H1 (cell line): ENCODE measurements around the gene MRRF. TPM values are rescaled to one million over a fixed set of nuclear protein-coding genes. Genes with fewer than 3 reads are reported as not detected.

Source experiments
- CTCF ChIA-PET: fragments of 300-600 bp; sonication (Branson Sonifier 250); formaldehyde crosslinking; loops from one replicate; lab custom pipeline; 2021; ENCODE audit not compliant: partially characterized antibody; lab: Charles Lee
- POLR2A ChIA-PET: fragments of 300-600 bp; sonication (Branson Sonifier 250); formaldehyde crosslinking; loops from one replicate; lab custom pipeline; 2021; ENCODE audit warnings: inconsistent platforms; ENCODE audit not compliant: partially characterized antibody; lab: Charles Lee
- DNase-seq, 2 experiments: peaks; one replicate each; pipeline versions ENCODE4 v3.0.0 to v3.0.0-alpha.2; 2010 to 2022; ENCODE audit warnings: low spot score in 2 of 2, low read depth in 1 of 2, mixed read lengths in 1 of 2
- FAIRE-seq: peaks from 2 replicates; lab custom pipeline; 2011; peaks lifted over from hg19 to GRCh38; lab: Jason Lieb, UNC
- H2AFZ ChIP-seq: 2 replicates; pipeline ENCODE4 v1.8.1; 2012; ENCODE audit warnings: low read length, inconsistent platforms
- H2AK5ac ChIP-seq: 2 replicates; pipeline ENCODE4 v1.6.1; 2013; ENCODE audit warnings: low read depth, low read length
- H2BK120ac ChIP-seq: replicated peaks from 2 replicates; pipeline ENCODE3; 2013; ENCODE audit warnings: low read depth, low read length, inconsistent platforms
- H2BK12ac ChIP-seq: 2 replicates; pipeline ENCODE4 v1.6.1; 2013; ENCODE audit warnings: low read depth, low read length
- H2BK15ac ChIP-seq: 2 replicates; pipeline ENCODE4 v1.6.1; 2013; ENCODE audit warnings: low read length
- H2BK20ac ChIP-seq: 2 replicates; pipeline ENCODE4 v1.6.1; 2013; ENCODE audit warnings: low read length
- H2BK5ac ChIP-seq: 2 replicates; pipeline ENCODE4 v1.6.1; 2013; ENCODE audit warnings: low read depth, low read length
- H3K14ac ChIP-seq: 2 replicates; pipeline ENCODE4 v1.6.1; 2013; ENCODE audit warnings: inconsistent platforms; ENCODE audit not compliant: insufficient read length
- H3K18ac ChIP-seq: 2 replicates; pipeline ENCODE4 v1.6.1; 2013; ENCODE audit warnings: low read length; ENCODE audit errors: extremely low read depth
- H3K23ac ChIP-seq: 2 replicates; pipeline ENCODE4 v1.6.1; 2013; ENCODE audit warnings: inconsistent platforms; ENCODE audit not compliant: insufficient read length
- H3K23me2 ChIP-seq: 2 replicates; pipeline ENCODE4 v1.6.1; 2013; ENCODE audit warnings: low read depth, low read length
- H3K27ac ChIP-seq: 2 replicates; pipeline ENCODE4 v1.6.1; 2011; ENCODE audit warnings: low read depth, low read length, inconsistent platforms
- H3K27me3 ChIP-seq, 4 experiments: replicated peaks in 1 of 4; 1 replicate in 1 of 4; 2 replicates in 3 of 4; pipeline versions ENCODE4 v1.6.1 to v1.8.1; 2011 to 2013; ENCODE audit warnings: low read length in 3 of 4, mild to moderate bottlenecking in 3 of 4, inconsistent platforms in 2 of 4, mixed read lengths in 2 of 4, moderate library complexity in 1 of 4; ENCODE audit not compliant: control insufficient read depth in 3 of 4, insufficient read depth in 3 of 4; ENCODE audit errors: extremely low read depth in 1 of 4
- H3K36me3 ChIP-seq, 4 experiments: 2 replicates each; pipeline versions ENCODE4 v1.6.1 to v1.8.1; 2011 to 2013; ENCODE audit warnings: mild to moderate bottlenecking in 4 of 4, low read length in 3 of 4, moderate library complexity in 2 of 4, control low read depth in 1 of 4, inconsistent platforms in 1 of 4; ENCODE audit not compliant: insufficient read depth in 4 of 4, control insufficient read depth in 2 of 4
- H3K4ac ChIP-seq: replicated peaks from 2 replicates; pipeline ENCODE3; 2013; ENCODE audit warnings: low read length, low read depth, mixed read lengths, inconsistent platforms; ENCODE audit not compliant: insufficient read length
- H3K4me1 ChIP-seq, 4 experiments: replicated peaks in 1 of 4; 1 replicate in 1 of 4; 2 replicates in 3 of 4; pipeline versions ENCODE4 v1.6.1 to v1.8.1; 2011 to 2013; ENCODE audit warnings: low read length in 3 of 4, inconsistent platforms in 2 of 4, mixed read lengths in 1 of 4; ENCODE audit not compliant: insufficient read depth in 4 of 4, control insufficient read depth in 3 of 4
- H3K4me2 ChIP-seq, 2 experiments: 2 replicates each; pipeline versions ENCODE4 v1.6.1 to v1.8.1; 2011 to 2013; ENCODE audit warnings: low read depth in 2 of 2, low read length in 2 of 2, control low read depth in 1 of 2, inconsistent platforms in 1 of 2, mild to moderate bottlenecking in 1 of 2; ENCODE audit not compliant: insufficient read depth in 1 of 2
- H3K4me3 ChIP-seq, 4 experiments: fragments of 200-600, 300-600 bp in 1 of 4; sonication (generic), shearing (Covaris generic), sonication (Bioruptor Twin) in 1 of 4; 2 replicates each; pipeline versions ENCODE4 v1.5.1 to v1.8.1; 2011 to 2016; ENCODE audit warnings: low read length in 4 of 4, low read depth in 3 of 4, control low read depth in 2 of 4, inconsistent platforms in 2 of 4, mild to moderate bottlenecking in 2 of 4, mixed read lengths in 1 of 4, moderate library complexity in 1 of 4; ENCODE audit not compliant: insufficient read depth in 2 of 4; ENCODE audit errors: extremely low read depth in 1 of 4
- H3K56ac ChIP-seq: replicated peaks from 2 replicates; pipeline ENCODE3; 2013; ENCODE audit warnings: low read depth, mild to moderate bottlenecking, mixed read lengths, low read length, inconsistent platforms; ENCODE audit not compliant: insufficient read length
- H3K79me1 ChIP-seq: 2 replicates; pipeline ENCODE4 v1.6.1; 2013; ENCODE audit warnings: low read depth, low read length, control low read depth
- H3K79me2 ChIP-seq, 2 experiments: 2 replicates each; pipeline versions ENCODE4 v1.6.1 to v1.8.1; 2012 to 2013; ENCODE audit warnings: low read length in 2 of 2, mild to moderate bottlenecking in 2 of 2, inconsistent platforms in 1 of 2; ENCODE audit not compliant: insufficient read depth in 2 of 2, control insufficient read depth in 1 of 2
- H3K9ac ChIP-seq, 4 experiments: replicated peaks in 1 of 4; 1 replicate in 1 of 4; 2 replicates in 3 of 4; pipeline versions ENCODE4 v1.6.1 to v1.8.1; 2011 to 2013; ENCODE audit warnings: low read depth in 3 of 4, low read length in 3 of 4, control low read depth in 2 of 4, mild to moderate bottlenecking in 2 of 4, moderate library complexity in 2 of 4, inconsistent platforms in 1 of 4; ENCODE audit errors: extremely low read depth in 1 of 4
- H3K9me3 ChIP-seq, 2 experiments: 2 replicates each; pipeline versions ENCODE4 v1.6.1 to v1.8.1; 2012 to 2013; ENCODE audit warnings: mild to moderate bottlenecking in 2 of 2, moderate library complexity in 2 of 2, control low read depth in 1 of 2, inconsistent platforms in 1 of 2, low read depth in 1 of 2, low read length in 1 of 2, mixed read lengths in 1 of 2; ENCODE audit not compliant: insufficient read depth in 2 of 2
- H4K20me1 ChIP-seq, 2 experiments: replicated peaks in 1 of 2; 2 replicates each; pipeline versions ENCODE3 to v1.8.1; 2011 to 2013; ENCODE audit warnings: inconsistent platforms in 2 of 2, low read length in 2 of 2, mild to moderate bottlenecking in 1 of 2; ENCODE audit not compliant: insufficient read depth in 2 of 2, control insufficient read depth in 1 of 2
- H4K5ac ChIP-seq: 2 replicates; pipeline ENCODE4 v1.6.1; 2013; ENCODE audit warnings: low read length, low read depth, mixed read lengths, inconsistent platforms; ENCODE audit not compliant: insufficient read length
- H4K8ac ChIP-seq: 2 replicates; pipeline ENCODE4 v1.8.0; 2013; ENCODE audit warnings: mild to moderate bottlenecking, moderate library complexity, low read length, inconsistent platforms; ENCODE audit not compliant: insufficient read depth; ENCODE audit errors: extremely low read depth
- H4K91ac ChIP-seq: replicated peaks from 2 replicates; pipeline ENCODE3; 2013; ENCODE audit warnings: low read length, mixed read lengths, inconsistent platforms; ENCODE audit not compliant: insufficient read length
- EP300 ChIP-seq, 2 experiments: IDR thresholded peaks; 1 replicate in 1 of 2; 2 replicates in 1 of 2; pipeline ENCODE4 v1.6.1; 2011 to 2012; ENCODE audit warnings: low read depth in 2 of 2, low read length in 2 of 2, mild to moderate bottlenecking in 2 of 2, borderline replicate concordance in 1 of 2, inconsistent platforms in 1 of 2, moderate library complexity in 1 of 2
- KDM4A ChIP-seq: IDR thresholded peaks from one replicate; pipeline ENCODE4 v1.7.1; 2012; ENCODE audit warnings: low read depth, mild to moderate bottlenecking, moderate library complexity, low read length, inconsistent platforms; ENCODE audit not compliant: severe bottlenecking
- RBBP5 ChIP-seq: IDR thresholded peaks from 2 replicates; pipeline ENCODE4 v1.7.1; 2012; ENCODE audit warnings: low read depth, mild to moderate bottlenecking, inconsistent platforms, low read length, moderate library complexity, borderline replicate concordance
- SIX5 ChIP-seq: IDR thresholded peaks from 2 replicates; pipeline ENCODE4 v1.6.1; 2011; ENCODE audit warnings: mild to moderate bottlenecking, low read depth, low read length
- TAF7 ChIP-seq: optimal IDR thresholded peaks from 2 replicates; pipeline ENCODE3; 2011; ENCODE audit warnings: low read depth, mild to moderate bottlenecking, inconsistent platforms, low read length, moderate library complexity, borderline replicate concordance
- WGBS, 2 experiments: shearing (Covaris generic) in 1 of 2; methylation state at CpG; one replicate each; pipeline versions ENCODE4 v1.1.6 to v1.1.7; 2013 to 2015; ENCODE audit warnings: low lambda C conversion rate in 2 of 2, mixed read lengths in 2 of 2, inconsistent platforms in 1 of 2, low coverage in 1 of 2, missing lambda C conversion rate in 1 of 2; ENCODE audit not compliant: insufficient replicate concordance in 2 of 2, insufficient coverage in 1 of 2, insufficient read length in 1 of 2; ENCODE audit errors: extremely low coverage in 1 of 2, missing lambda C conversion rate in 1 of 2; 5-methylcytosine and 5-hydroxymethylcytosine counted together
- polyA plus RNA-seq, 7 experiments: library from polyadenylated mRNA; depleted of rRNA in 3 of 7; stranded (reverse) in 5 of 7; unstranded in 2 of 7; fragments of >200 nt in 5 of 7; fragments of 200-250 nt in 2 of 7; gene quantifications; 1 replicate in 5 of 7; 2 replicates in 1 of 7; 4 replicates in 1 of 7; pipeline versions ENCODE4 v1.2.1 to v1.2.3, GENCODE V29; 2011 to 2013; ENCODE audit warnings: missing spikeins in 2 of 7, mixed read lengths in 2 of 7
- total RNA-seq: library from RNA; stranded (reverse); fragmentation: NEBNext Ultra II Directional; extraction: Animal tissue kit (Norgen Biotek cat#: 25700); gene quantifications from 2 replicates; pipeline ENCODE4 v1.2.1, GENCODE V29; 2021

Gene MRRF
- total and polyA plus RNA-seq, 2 of the 8 experiments (the other 6 are each of a cell fraction or from before 2014, with no cell fraction given): 29.4 to 47.8 TPM

DNA sequence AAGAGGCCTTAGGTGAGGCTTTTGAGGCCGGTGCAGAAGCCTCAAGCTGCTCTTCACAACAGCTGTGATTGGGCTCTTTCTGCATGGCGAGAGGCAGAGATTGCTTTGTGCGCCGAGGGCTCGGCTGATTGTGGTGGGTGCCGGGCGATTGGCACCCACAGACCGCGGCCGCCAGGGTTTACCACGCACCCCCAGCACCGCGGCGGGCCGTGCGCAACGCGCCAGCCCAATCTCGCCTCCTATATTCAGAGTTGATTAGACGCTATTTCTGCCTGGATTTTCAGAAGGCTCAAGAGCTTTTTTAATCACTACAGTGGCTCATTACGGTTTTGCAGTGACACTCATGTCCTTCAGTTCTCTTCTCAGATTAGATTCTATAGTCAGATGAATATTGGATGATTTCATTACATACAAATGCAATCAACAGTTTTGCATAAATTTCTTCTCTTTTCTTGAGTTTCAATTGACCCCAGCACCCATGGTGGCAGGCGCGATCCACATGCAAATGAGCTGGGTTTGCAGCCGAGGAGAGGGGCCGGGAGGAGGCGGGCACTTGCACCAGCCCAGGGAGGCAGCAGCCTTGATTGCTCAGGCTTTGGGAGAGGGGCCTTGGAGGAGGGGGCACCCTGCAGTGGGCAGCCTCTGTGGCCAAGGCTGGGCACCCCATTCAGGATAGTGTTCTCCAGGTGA lies 72.3 kb downstream of the MRRF start:
- POLR2A ChIA-PET: interaction anchor here (0.9 to 2.4 kb wide), 6 partner anchors 9 to 72 kb away, joined by 3 to 8 read pairs (median 4); partner anchors contain the start of genes MRRF and RBM18
- H2BK15ac ChIP-seq: no peak overlapping the region
- H4K8ac ChIP-seq: peak overlapping the region; percentile 28
- CTCF ChIA-PET: interaction anchor here (0.6 to 25.6 kb wide), 10 partner anchors 11 to 238 kb away, joined by 3 to 544 read pairs (median 3); no protein-coding TSS in a partner anchor
- H2AK5ac ChIP-seq: no peak overlapping the region
- H2BK12ac ChIP-seq: peak overlapping the region; percentile 95
- H2BK5ac ChIP-seq: peak overlapping the region; percentile 75; the same call in 1 of the 2 replicates
- H3K79me2 ChIP-seq: no peaks in the 10 kb centered on the region
- DNase-seq (no peak), FAIRE-seq (no peak)
- 24% methylated on average over 26 of the region's 26 CpGs; no CpG with 5 or more reads in 1 of the 2 experiments for WGBS, 2 experiments
- peak overlapping the region in 3 of 4 experiments; percentile 5 to 48 (median 19); a peak in 4 of 8 replicates for H3K4me3 ChIP-seq
- no peaks in the 10 kb centered on the region for H4K20me1 ChIP-seq
- no peaks in the 10 kb centered on the region for H3K36me3 ChIP-seq
- no peak overlapping the region for H3K4ac ChIP-seq
- peak overlapping the region; percentile 60 for H3K4me2 ChIP-seq
- peak overlapping the region; percentile 35 for H4K91ac ChIP-seq
- H3K18ac ChIP-seq: peak overlapping the region; percentile 67
- H3K27ac ChIP-seq: no peak overlapping the region
- peak overlapping the region; percentile 93; the same call in 1 of the 2 replicates for H2BK20ac ChIP-seq
- H4K5ac ChIP-seq: no peak overlapping the region
- H3K9me3 ChIP-seq: no peaks in the 10 kb centered on the region
- H3K56ac ChIP-seq: no peak overlapping the region
- 0 out of 7 replicates have a peak, but pooled peaks cover 0 to 2% (median 0%) of the 10 kb centered on the region in 4 experiments for H3K27me3 ChIP-seq
- H3K9ac ChIP-seq: no peak overlapping the region
- no peaks in the 10 kb centered on the region; the same call in 1 of the 2 replicates for H3K23me2 ChIP-seq
- no peak overlapping the region for H3K23ac ChIP-seq
- H3K14ac ChIP-seq: no peak overlapping the region
- H2BK120ac ChIP-seq: no peak overlapping the region
- TF ChIP-seq TAF7 (peak; percentile 31), EP300 (IDR thresholded peaks at IDR 0.05; ENCODE audit: borderline replicate concordance in 1 of 2, low read depth in 2 of 2, low read length in 2 of 2) (no peak), SIX5 (no peak), RBBP5 (0 out of 2 replicates have a peak, but pooled peaks have one; percentile 20), KDM4A (peak; percentile 32)
- H3K4me1 ChIP-seq: peaks cover 17 to 45% (median 25%) of the 10 kb centered on the region in 4 experiments
- H3K79me1 ChIP-seq: no peaks in the 10 kb centered on the region
- H2AFZ ChIP-seq: peak overlapping the region; percentile 2; the same call in 1 of the 2 replicates
